ENCODE data around the gene GUCA2B. TPM values are rescaled to one million over a fixed set of nuclear protein-coding genes. Genes with fewer than 3 reads are reported as not detected.

The GUCA2B gene
- total RNA-seq, 2 experiments from 2014 or later, result not detected

- Mint-ChIP-seq H3K4me3 (no peak overlapping the region), H3K36me3 (ENCODE audit: low read depth) (no peaks in the 10 kb centered on the region), H3K4me1 (ENCODE audit: low read depth) (no peaks in the 10 kb centered on the region), H3K9me3 (ENCODE audit: insufficient read depth) (no peaks in the 10 kb centered on the region), H3K27ac (no peak overlapping the region), H3K27me3 (ENCODE audit: low read depth) (no peaks in the 10 kb centered on the region)
- ChIA-PET POLR2A (no interaction called here), CTCF (interaction anchor here (0.8 to 3.6 kb wide), 4 partner anchors 9 to 597 kb away, joined by 3 to 32 read pairs (median 6); partner anchors contain the start of gene GUCA2A)
- ATAC-seq (no peak), DNase-seq (no peak)
Observed at GRCh38 chr1:42170779-42171621, 17.8 kb downstream of the GUCA2B start.

GRCh38 chr1:42171679-42172266, 18.6 kb downstream of the GUCA2B start:
- ATAC-seq, result no peak
- H3K4me1 Mint-ChIP-seq (ENCODE audit: low read depth), result no peaks in the 10 kb centered on the region
- no peak overlapping the region for H3K4me3 Mint-ChIP-seq
- DNase-seq, result no peak
- POLR2A ChIA-PET, result no interaction called here
- no peaks in the 10 kb centered on the region for H3K9me3 Mint-ChIP-seq (ENCODE audit: insufficient read depth)
- CTCF ChIA-PET, result interaction anchor here (0.8 to 3.6 kb wide), 5 partner anchors 9 to 598 kb away, joined by 3 to 32 read pairs (median 8); partner anchors contain the start of gene GUCA2A
- no peak overlapping the region for H3K27ac Mint-ChIP-seq
- H3K27me3 Mint-ChIP-seq (ENCODE audit: low read depth), result no peaks in the 10 kb centered on the region
- H3K36me3 Mint-ChIP-seq (ENCODE audit: low read depth), result no peaks in the 10 kb centered on the region

GRCh38 chr1:42172381-42173133, 19.3 kb downstream of the GUCA2B start:
- Mint-ChIP-seq H3K4me1 (ENCODE audit: low read depth) (no peaks in the 10 kb centered on the region), H3K27me3 (ENCODE audit: low read depth) (no peaks in the 10 kb centered on the region), H3K4me3 (no peak overlapping the region), H3K27ac (no peak overlapping the region), H3K36me3 (ENCODE audit: low read depth) (no peaks in the 10 kb centered on the region), H3K9me3 (ENCODE audit: insufficient read depth) (no peaks in the 10 kb centered on the region)
- CTCF ChIA-PET, result interaction anchor here (0.8 to 3.6 kb wide), 36 partner anchors 10 to 657 kb away, joined by 3 to 32 read pairs (median 7); partner anchors contain the start of gene GUCA2A
- DNase-seq (no peak), ATAC-seq (no peak)
- POLR2A ChIA-PET, result no interaction called here

- no peaks in the 10 kb centered on the region for H3K9me3 Mint-ChIP-seq (ENCODE audit: insufficient read depth)
- DNase-seq (peak; percentile 71), ATAC-seq (peak; percentile 68)
- H3K27ac Mint-ChIP-seq, result no peak overlapping the region
- H3K36me3 Mint-ChIP-seq (ENCODE audit: low read depth), result no peaks in the 10 kb centered on the region
- H3K4me1 Mint-ChIP-seq (ENCODE audit: low read depth), result no peaks in the 10 kb centered on the region
- no peak overlapping the region for H3K4me3 Mint-ChIP-seq
- POLR2A ChIA-PET, result interaction anchor here (0.9 kb wide), 1 partner anchor 26 kb away, joined by 3 read pairs; no protein-coding TSS in a partner anchor
- H3K27me3 Mint-ChIP-seq (ENCODE audit: low read depth), result no peaks in the 10 kb centered on the region
- CTCF ChIA-PET, result interaction anchor here (0.6 to 3.6 kb wide), 66 partner anchors 10 to 874 kb away, joined by 3 to 32 read pairs (median 4); partner anchors contain the start of genes C1orf50, GUCA2A and P3H1
Observed at GRCh38 chr1:42173155-42173933, 20.1 kb downstream of the GUCA2B start.

GRCh38 chr1:42173961-42174735, 20.9 kb downstream of the GUCA2B start:
- H3K27me3 Mint-ChIP-seq (ENCODE audit: low read depth), result no peaks in the 10 kb centered on the region
- no peaks in the 10 kb centered on the region for H3K36me3 Mint-ChIP-seq (ENCODE audit: low read depth)
- H3K4me1 Mint-ChIP-seq (ENCODE audit: low read depth), result no peaks in the 10 kb centered on the region
- ATAC-seq, result no peak
- H3K9me3 Mint-ChIP-seq (ENCODE audit: insufficient read depth), result no peaks in the 10 kb centered on the region
- no peak overlapping the region for H3K4me3 Mint-ChIP-seq
- ChIA-PET CTCF (interaction anchor here (0.6 to 3.6 kb wide), 65 partner anchors 9 to 875 kb away, joined by 3 to 32 read pairs (median 4); partner anchors contain the start of genes C1orf50, GUCA2A and P3H1), POLR2A (interaction anchor here (0.9 kb wide), 1 partner anchor 27 kb away, joined by 3 read pairs; no protein-coding TSS in a partner anchor)
- no peak overlapping the region for H3K27ac Mint-ChIP-seq
- DNase-seq, result no peak

- Mint-ChIP-seq H3K4me1 (ENCODE audit: low read depth) (peaks cover 5% of the 10 kb centered on the region), H3K27me3 (ENCODE audit: low read depth) (no peaks in the 10 kb centered on the region), H3K4me3 (no peak overlapping the region), H3K36me3 (ENCODE audit: low read depth) (peaks cover 7% of the 10 kb centered on the region), H3K27ac (no peak overlapping the region), H3K9me3 (ENCODE audit: insufficient read depth) (no peaks in the 10 kb centered on the region)
- no peak for ATAC-seq
- POLR2A ChIA-PET, result no interaction called here
- DNase-seq, result no peak
- CTCF ChIA-PET, result interaction anchor here (1.0 to 2.8 kb wide), 4 partner anchors 159 to 602 kb away, joined by 3 to 27 read pairs (median 4); no protein-coding TSS in a partner anchor
Observed at GRCh38 chr1:42175314-42176054, 22.3 kb downstream of the GUCA2B start.

- Mint-ChIP-seq H3K4me3 (no peak overlapping the region), H3K36me3 (ENCODE audit: low read depth) (peaks cover 12% of the 10 kb centered on the region), H3K27ac (no peak overlapping the region), H3K9me3 (ENCODE audit: insufficient read depth) (no peaks in the 10 kb centered on the region), H3K4me1 (ENCODE audit: low read depth) (peaks cover 5% of the 10 kb centered on the region), H3K27me3 (ENCODE audit: low read depth) (no peaks in the 10 kb centered on the region)
- ChIA-PET POLR2A (no interaction called here), CTCF (interaction anchor here (0.5 to 1.0 kb wide), 3 partner anchors 11 to 256 kb away, joined by 3 to 4 read pairs (median 3); no protein-coding TSS in a partner anchor)
- peak; percentile 43 for DNase-seq
- peak; percentile 66 for ATAC-seq
Observed at GRCh38 chr1:42176902-42177519, 23.8 kb downstream of the GUCA2B start.

- no peak overlapping the region for H3K4me3 Mint-ChIP-seq
- DNase-seq, result no peak
- no peaks in the 10 kb centered on the region for H3K9me3 Mint-ChIP-seq (ENCODE audit: insufficient read depth)
- ATAC-seq, result no peak
- ChIA-PET POLR2A (no interaction called here), CTCF (interaction anchor here (0.5 to 1.0 kb wide), 4 partner anchors 10 to 257 kb away, joined by 3 to 4 read pairs (median 3); no protein-coding TSS in a partner anchor)
- H3K27ac Mint-ChIP-seq, result no peak overlapping the region
- H3K36me3 Mint-ChIP-seq (ENCODE audit: low read depth), result peaks cover 12% of the 10 kb centered on the region
- peaks cover 5% of the 10 kb centered on the region for H3K4me1 Mint-ChIP-seq (ENCODE audit: low read depth)
- no peaks in the 10 kb centered on the region for H3K27me3 Mint-ChIP-seq (ENCODE audit: low read depth)
Observed at GRCh38 chr1:42177541-42177981, 24.4 kb downstream of the GUCA2B start.

- POLR2A ChIA-PET, result no interaction called here
- DNase-seq (no peak), ATAC-seq (no peak)
- H3K4me3 Mint-ChIP-seq, result no peak overlapping the region
- H3K27me3 Mint-ChIP-seq (ENCODE audit: low read depth), result no peaks in the 10 kb centered on the region
- CTCF ChIA-PET, result no interaction called here
- H3K9me3 Mint-ChIP-seq (ENCODE audit: insufficient read depth), result no peaks in the 10 kb centered on the region
- H3K36me3 Mint-ChIP-seq (ENCODE audit: low read depth), result peaks cover 14% of the 10 kb centered on the region
- peaks cover 5% of the 10 kb centered on the region for H3K4me1 Mint-ChIP-seq (ENCODE audit: low read depth)
- H3K27ac Mint-ChIP-seq, result no peak overlapping the region
Observed at GRCh38 chr1:42178249-42178648, 25.0 kb downstream of the GUCA2B start.

GRCh38 chr1:42179275-42179674, 26.1 kb downstream of the GUCA2B start:
- ATAC-seq (no peak), DNase-seq (no peak)
- Mint-ChIP-seq H3K9me3 (ENCODE audit: insufficient read depth) (no peaks in the 10 kb centered on the region), H3K4me3 (no peak overlapping the region), H3K27me3 (ENCODE audit: low read depth) (no peaks in the 10 kb centered on the region), H3K27ac (no peak overlapping the region), H3K36me3 (ENCODE audit: low read depth) (peaks cover 14% of the 10 kb centered on the region), H3K4me1 (ENCODE audit: low read depth) (peaks cover 5% of the 10 kb centered on the region)
- POLR2A ChIA-PET, result no interaction called here
- CTCF ChIA-PET, result no interaction called here
